NT2/D1 (cell line): ENCODE results near the gene USP40.

ENCODE experiments used
- SUZ12 ChIP-seq: IDR thresholded peaks from 2 replicates; pipeline ENCODE4 v1.6.1; 2011; ENCODE audit not compliant: insufficient read length, insufficient read depth; ENCODE audit errors: extremely low read depth
- YY1 ChIP-seq: IDR thresholded peaks from 2 replicates; pipeline ENCODE4 v1.6.1; 2011; ENCODE audit not compliant: insufficient read length, insufficient read depth
- ZNF274 ChIP-seq: IDR thresholded peaks from 2 replicates; pipeline ENCODE4 v1.6.1; 2011; ENCODE audit warnings: mild to moderate bottlenecking, low read depth, low read length

- TF ChIP-seq YY1 (no peak), ZNF274 (no peak), SUZ12 (no peak)
These were observed 2.7 kb downstream of the USP40 start for GRCh38 chr2:233563663-233564430.
